Measurements from ENCODE around the gene KCNJ13.

GRCh38 chr2:232741972-232742371, 34.4 kb downstream of the KCNJ13 start:
- TF ChIP-seq EZH2phosphoT487 (IDR thresholded peaks at IDR 0.05) = no peak
- no peak for TF ChIP-seq CTCF (IDR thresholded peaks at IDR 0.05)
- TF ChIP-seq EZH2 (IDR thresholded peaks at IDR 0.05) = no peak
